HG03457 (cell line): ENCODE measurements around the gene CAVIN3.

Source experiments
- ATAC-seq: cut with Tn5 transposase; IDR thresholded peaks from one replicate; pipeline ENCODE4 v1.9.1; 2021; ENCODE audit warnings: moderate number of reproducible peaks; ENCODE audit not compliant: unreplicated experiment

Gene CAVIN3

GRCh38 chr11:6320411-6321155 is at the start of gene CAVIN3:
Gene CAVIN3, minus strand, starts transcription at chr11:6320501. Its CDS starts 25 bp downstream, at chr11:6320476.
- ATAC-seq = peak; percentile 48

DNA sequence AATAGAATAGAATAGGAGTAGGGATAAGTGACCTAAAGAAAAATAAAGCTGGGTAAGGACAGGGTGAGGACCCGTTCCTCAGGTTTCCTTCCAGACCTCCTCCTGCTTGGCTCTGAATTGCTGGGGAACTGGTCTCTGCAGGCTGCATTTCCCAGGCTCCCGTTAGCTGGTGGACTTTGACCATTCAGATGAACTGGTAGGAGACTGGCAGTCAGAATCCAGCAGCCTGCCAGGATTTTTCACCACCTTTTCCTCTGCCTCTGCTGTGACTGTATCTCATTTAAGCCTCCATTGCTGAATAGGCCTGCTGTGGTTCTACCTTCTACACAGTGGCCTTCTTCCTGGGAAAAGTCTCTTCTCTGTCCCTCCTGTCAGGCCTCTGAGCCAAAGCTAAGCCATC is 45.4 kb upstream of the CAVIN3 start:
- no peak for ATAC-seq

GRCh38 chr11:6362873-6363678 is 42.8 kb upstream of the CAVIN3 start:
- ATAC-seq = no peak

- no peak for ATAC-seq
Observed at GRCh38 chr11:6362185-6362872, 42.0 kb upstream of the CAVIN3 start.

GRCh38 chr11:6360183-6360582 is 39.9 kb upstream of the CAVIN3 start:
- ATAC-seq = no peak

GRCh38 chr11:6357222-6357621 is 36.9 kb upstream of the CAVIN3 start:
- no peak for ATAC-seq

DNA sequence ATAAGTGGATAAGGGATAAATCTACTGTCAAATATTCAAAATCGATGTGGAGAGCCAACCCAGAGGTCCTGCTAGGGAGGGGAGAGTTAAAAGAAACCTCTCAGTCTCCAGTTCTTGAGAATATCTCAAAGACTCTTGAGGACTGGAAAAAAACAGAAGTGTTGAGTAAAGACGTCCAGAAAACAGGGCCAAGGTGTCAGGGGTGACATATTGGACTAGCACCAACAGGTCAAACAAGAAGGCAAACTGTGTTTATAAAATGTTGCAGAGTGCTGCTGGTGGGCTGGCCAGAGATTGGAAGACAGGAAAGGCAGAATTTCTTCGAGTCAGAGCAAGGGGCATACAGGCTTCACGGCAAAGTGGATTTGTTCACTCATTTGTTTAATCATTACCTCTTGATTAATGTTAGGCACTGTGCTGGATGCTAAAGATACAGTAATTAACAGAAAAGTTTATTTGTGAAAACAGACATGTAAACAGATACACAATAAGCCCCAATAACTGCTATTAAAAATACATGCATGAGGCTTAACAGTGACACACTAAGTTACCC is 36.3 kb upstream of the CAVIN3 start:
- ATAC-seq = no peak

DNA sequence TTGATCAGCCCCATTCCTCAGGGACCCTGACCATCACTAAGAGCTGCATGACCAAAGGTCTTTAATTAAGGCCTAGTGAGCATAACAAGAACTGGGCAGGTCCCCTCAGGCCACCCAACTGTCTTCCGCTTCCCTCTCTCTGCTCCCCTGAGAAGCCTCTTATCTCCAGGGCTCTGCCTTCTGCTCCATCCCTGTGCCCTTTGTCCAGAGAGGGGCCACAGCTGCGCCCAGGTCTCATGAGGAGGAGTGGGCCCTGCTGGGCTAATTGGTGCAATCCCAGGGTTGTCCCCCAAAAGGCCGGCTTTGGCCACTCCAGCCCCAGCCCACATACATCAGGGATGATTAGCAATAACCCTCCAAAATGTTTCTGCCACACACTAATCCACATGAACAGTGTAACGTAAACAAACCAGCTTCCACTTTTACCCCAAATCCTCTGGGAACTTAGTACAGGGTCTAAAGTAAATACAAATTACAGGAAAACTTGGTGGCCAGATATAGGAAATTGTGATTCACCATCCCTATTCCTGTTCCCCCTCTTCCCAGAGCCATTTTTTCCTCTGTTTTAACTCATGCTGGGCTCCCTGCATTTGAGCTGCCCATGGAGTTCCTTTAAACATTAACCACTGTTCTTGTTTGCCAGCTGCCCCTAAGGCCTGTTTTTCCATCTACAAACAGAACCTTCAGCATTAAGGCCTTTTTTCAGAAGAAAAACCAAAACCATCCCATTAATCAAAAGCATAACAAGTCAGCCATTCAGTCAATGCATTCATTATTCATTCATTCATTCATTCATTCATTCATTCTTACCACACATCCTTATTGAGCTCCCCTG is 34.6 kb upstream of the CAVIN3 start:
- no peak for ATAC-seq

DNA sequence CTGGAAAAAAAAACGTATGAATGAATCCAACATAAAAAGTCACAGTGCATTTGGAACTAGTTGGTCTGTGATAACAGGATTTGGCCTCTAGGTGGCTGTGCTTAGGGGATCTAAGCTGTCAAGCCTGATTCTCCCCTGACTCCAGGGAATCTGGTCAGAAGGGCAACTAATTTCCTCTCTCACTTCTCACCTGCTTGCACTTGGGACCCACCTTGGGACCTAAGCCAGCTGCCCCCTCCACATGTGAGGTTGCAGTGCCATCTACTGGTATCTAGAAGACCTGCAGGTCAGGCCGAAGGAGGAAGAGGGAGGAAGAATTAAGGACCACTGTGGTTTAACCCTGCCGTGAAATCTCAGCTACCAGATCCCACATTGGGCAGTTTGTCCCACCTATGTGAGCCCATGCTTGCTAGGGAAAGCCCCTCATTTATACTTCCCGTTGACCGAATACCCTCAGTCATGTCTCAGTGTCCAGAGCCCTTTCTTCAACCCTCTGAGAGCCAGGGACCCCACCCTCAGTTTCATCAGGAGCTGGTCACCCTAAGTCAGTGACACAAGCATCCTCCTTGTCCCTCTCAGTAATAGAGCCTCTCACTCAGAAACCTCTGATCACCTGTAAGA is 33.2 kb upstream of the CAVIN3 start:
- ATAC-seq = peak; percentile 55

GRCh38 chr11:6351782-6352382 is 31.6 kb upstream of the CAVIN3 start:
- no peak for ATAC-seq

- no peak for ATAC-seq
Observed at GRCh38 chr11:6350486-6350885, 30.2 kb upstream of the CAVIN3 start.

- ATAC-seq = no peak
Observed at GRCh38 chr11:6350043-6350442, 29.7 kb upstream of the CAVIN3 start.

- ATAC-seq = no peak
Observed at GRCh38 chr11:6345366-6345765, 25.1 kb upstream of the CAVIN3 start.

GRCh38 chr11:6336293-6336692 is 16.0 kb upstream of the CAVIN3 start:
- ATAC-seq = no peak

- no peak for ATAC-seq
Observed at GRCh38 chr11:6334806-6335205, 14.5 kb upstream of the CAVIN3 start.

- no peak for ATAC-seq
Observed at GRCh38 chr11:6333095-6333494, 12.8 kb upstream of the CAVIN3 start.

- no peak for ATAC-seq
Observed at GRCh38 chr11:6332066-6332465, 11.8 kb upstream of the CAVIN3 start.

GRCh38 chr11:6328321-6328720 is 8.0 kb upstream of the CAVIN3 start:
- ATAC-seq = no peak

DNA sequence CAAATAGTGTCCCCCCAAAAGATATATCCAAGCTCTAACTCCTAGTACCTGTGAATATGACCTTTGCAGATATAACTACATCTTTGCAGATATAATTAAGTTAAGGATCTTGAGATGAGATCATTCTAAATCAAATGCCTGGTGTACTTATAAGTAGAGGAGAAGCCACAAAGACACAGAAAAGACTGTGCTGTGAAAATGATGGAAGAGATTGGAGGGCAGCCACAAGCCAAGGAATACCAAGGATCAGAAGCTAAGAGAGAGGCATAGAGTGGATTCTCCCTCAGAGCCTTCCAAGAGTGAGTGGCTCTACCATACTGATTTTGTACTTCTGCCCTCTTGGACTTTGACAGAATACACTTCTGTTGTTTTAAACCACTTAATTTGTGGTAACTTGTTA is 7.5 kb upstream of the CAVIN3 start:
- no peak for ATAC-seq

DNA sequence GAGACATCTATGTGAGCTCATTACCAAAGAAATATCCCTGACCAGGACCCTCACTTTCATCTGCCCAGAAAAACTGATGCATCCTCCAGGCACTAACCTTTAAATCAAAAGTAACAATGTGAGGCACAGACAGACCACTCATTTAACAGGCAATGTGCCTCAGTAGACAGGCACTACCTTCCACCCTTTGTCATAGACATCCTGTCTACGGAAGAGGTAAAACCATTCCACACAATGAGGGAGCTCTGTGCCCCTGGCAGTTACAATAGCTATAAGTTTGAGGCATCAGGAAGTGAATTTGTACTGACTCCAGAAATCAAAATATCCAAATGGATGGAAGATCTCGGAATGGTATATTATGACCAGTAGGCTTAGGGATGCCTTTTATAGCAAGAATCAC is 6.7 kb upstream of the CAVIN3 start:
- no peak for ATAC-seq
